ENCODE data around the gene CCDC181. TPM values are rescaled to one million over a fixed set of nuclear protein-coding genes. Genes with fewer than 3 reads are reported as not detected.

The CCDC181 gene
- total and polyA plus RNA-seq, 2 donors, result 0.24 to 2.0 TPM

Small RNA genes within 50 kb of the gene (small RNA-seq; reads per million reads assigned to genes)
- gene AL021068.2, result not detected

Other genes with a start within 250 kb of the CCDC181 start
- gene NME7, start 59.7 kb downstream of the CCDC181 start, total RNA-seq, result 22.8 TPM
- gene NME7, start 59.7 kb downstream of the CCDC181 start, polyA plus RNA-seq, result 24.4 TPM
- 55.5 TPM for gene BLZF1, start 59.3 kb downstream of the CCDC181 start, total RNA-seq
- 16.7 TPM for gene BLZF1, start 59.3 kb downstream of the CCDC181 start, polyA plus RNA-seq
- gene SLC19A2, start 58.5 kb upstream of the CCDC181 start, total RNA-seq, result 24.2 TPM
- gene SLC19A2, start 58.5 kb upstream of the CCDC181 start, polyA plus RNA-seq, result 23.6 TPM
- 4.5 TPM for gene F5, start 159.0 kb upstream of the CCDC181 start, total RNA-seq
- gene F5, start 159.0 kb upstream of the CCDC181 start, polyA plus RNA-seq, result 1.1 TPM
- gene SELP, start 202.7 kb upstream of the CCDC181 start, total RNA-seq, result 13.1 TPM
- 7.5 TPM for gene SELP, start 202.7 kb upstream of the CCDC181 start, polyA plus RNA-seq